DMS114 treated with DMSO at 0.1 percent for 48 hours (cell line): ENCODE data around the gene DIP2A.

Experiments used
- DNase-seq: peaks from one replicate; lab custom pipeline; 2025; ENCODE audit not compliant: unreplicated experiment; lab: John Stamatoyannopoulos, UW

The DIP2A gene

GRCh38 chr21:46477765-46478164 lies 19.1 kb downstream of the DIP2A start:
- DNase-seq, result no peak

GRCh38 chr21:46478910-46479309 lies 20.2 kb downstream of the DIP2A start:
- DNase-seq, result no peak

GRCh38 chr21:46480466-46480865 lies 21.8 kb downstream of the DIP2A start:
- no peak for DNase-seq

- no peak for DNase-seq
These were observed 23.6 kb downstream of the DIP2A start for GRCh38 chr21:46482225-46482845.

- no peak for DNase-seq
These were observed 24.1 kb downstream of the DIP2A start for GRCh38 chr21:46482846-46483231.

DNA sequence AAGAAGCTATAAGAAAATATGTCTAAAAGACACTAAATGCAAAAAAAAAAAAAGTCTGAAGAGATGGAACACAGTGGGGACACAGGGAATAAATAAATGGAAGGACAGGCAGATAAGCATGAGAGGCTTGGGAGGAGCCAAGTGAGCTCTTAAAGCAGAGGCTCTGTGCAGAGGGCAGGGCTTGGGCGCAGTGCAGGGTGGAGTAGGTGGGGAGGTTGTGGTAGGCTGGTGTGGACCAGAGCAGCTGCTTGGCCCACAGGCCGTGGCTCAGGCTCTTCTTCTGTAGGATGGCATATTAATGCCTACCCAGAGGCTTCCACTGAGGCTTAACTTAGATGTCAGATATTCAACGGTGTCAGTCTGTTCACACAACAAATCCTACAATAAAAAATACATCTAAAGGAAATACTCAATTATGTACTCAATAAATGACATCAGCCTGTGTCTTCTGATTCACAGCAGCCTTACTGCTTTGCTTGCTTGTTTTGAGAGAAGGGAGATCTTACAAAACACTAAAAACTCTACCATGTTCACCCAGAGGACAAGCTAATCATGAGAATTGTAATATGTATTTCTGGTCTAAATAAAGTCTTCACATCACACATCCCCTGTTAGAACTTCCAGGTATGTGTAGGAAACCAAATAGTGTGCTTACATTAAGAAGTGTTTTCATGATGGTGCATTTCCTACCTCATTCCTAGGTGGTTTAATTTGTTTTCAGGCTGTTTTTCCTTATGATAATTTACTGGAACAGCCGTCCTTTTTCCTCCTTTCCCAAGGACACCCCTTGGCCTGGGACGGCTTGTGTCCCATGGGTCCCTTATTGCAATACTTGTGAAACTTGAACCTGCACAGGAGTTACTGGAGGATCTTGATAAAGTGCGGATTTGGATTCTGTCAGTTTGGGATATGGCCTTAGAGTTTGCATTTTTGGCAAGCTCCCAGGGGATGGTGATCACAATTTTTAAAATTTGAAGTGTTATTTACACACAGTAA lies 24.9 kb downstream of the DIP2A start:
- no peak for DNase-seq

DNA sequence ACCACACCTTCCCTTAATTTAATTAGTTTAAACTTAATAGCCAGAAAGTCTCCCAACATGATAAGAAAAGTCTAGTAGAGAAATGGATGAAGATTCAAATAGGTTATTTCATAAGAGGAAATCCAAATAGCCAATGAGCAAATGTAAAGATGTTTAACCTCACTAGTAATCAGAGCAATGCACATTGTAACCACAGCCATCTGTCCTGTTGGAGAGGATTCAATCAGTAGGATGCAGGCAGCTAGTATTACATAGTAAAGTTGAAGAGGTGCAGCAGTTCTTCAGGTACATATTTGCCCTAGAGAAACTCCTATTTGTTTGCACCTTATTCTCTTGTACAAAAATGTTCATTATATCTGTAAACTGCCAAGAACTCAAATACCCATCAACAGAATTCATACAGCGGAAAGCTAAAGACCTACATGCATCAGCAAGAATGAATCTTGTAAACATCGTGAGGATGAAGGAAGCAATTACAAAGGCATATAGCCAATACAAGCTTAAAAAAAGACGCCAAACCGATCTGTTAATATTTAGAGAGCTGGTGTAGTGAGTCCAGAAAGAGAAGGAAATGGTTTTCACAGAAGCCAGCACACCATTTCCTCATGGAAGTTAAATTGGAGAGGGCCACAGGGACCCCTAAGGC lies 27.9 kb downstream of the DIP2A start:
- no peak for DNase-seq

DNA sequence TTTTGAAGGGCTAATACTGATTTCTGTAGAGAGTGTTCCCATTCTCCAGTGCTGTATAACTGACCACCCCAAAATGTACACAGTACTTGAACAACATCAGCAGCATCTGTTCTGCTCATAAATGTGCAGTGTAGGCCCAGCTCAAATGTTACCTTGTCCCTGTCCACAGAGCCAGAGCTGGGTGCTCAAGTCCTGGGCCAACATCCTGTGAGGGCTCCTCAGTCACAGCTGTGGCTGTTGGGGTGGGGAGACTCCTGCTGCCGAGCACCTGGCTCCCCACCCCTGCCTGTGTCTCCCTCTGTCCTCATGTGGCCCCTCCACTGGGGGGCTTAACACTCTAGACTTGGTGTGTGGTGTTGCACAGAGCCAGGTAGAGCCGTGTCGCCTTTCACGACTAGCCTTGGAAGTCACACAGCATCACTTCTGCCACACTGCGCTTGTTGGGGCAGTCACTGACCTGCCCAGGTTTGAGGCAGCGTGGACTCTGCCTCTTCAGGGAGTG lies 30.5 kb downstream of the DIP2A start:
- DNase-seq, result no peak

DNA sequence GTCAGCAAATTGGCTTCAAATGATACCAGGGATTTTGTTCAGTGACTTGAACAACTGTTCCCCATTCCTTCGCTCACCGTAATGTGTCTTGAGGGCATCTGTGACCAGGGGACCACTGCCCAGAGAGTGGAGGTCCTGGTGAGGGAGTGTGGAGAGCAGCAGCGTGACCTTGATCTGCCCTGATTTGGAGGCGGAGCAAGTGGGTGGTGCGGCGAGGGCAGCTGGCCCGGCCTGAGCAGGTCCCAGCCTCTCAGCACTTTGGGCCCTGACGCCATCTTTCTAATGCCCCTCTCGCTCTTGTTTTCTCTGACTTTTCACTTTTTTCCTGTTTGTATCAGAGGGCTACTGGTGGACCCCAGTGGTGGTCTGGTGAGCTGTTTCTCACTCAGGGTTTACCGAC lies 31.1 kb downstream of the DIP2A start:
- no peak for DNase-seq

GRCh38 chr21:46491553-46491952 lies 32.9 kb downstream of the DIP2A start:
- DNase-seq, result no peak

GRCh38 chr21:46492851-46493250 lies 34.2 kb downstream of the DIP2A start:
- DNase-seq, result no peak

DNA sequence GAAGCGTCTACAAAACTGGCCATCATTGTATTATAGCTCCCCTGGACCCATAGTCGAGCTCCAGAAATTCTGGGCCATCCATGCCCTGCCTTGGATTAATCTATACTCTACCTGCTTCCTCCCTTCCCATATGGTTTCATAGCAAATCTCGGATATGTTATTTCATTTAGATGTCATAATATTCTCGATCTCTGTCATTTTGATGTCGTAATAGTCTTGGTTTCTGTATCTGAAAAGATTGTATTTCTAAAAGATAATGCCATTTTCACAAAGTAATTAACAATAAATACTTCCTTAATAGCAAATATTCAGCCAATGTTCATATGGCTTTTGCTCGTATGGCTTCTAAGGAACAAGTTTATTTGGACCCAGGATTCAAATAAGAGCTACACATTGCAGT lies 35.1 kb downstream of the DIP2A start:
- no peak for DNase-seq

GRCh38 chr21:46498335-46499050 lies 39.8 kb downstream of the DIP2A start:
- DNase-seq, result no peak

DNA sequence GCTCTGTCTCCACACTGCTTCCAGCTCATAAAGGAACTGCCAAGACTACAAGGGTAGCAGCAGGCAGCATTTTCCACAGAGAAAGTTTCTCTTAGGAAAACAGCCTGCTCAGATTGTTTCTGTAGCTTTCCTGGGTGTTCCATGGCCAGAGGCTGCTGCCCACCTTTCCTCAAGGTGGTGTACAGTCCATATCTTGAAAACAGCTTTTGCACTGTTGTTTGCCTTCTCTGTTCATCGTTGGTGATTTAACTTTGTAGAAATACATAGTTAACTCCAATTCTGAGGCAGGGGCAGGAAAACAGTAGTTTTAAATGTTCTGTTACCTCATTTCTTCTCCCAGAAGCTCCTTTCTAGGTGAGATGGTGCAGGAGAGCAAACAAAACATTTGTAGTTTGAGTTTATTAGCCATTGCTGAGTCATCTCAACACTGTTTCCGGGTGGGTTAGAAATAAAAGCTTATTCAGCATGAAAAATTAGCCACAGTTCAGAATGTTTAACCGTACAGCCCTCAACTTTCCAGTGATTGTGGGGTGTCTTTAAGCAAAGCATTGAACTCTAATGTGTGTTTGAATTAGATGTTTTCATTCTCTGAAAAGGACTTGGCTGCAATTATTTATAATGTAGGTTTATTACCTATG lies 41.7 kb downstream of the DIP2A start:
- no peak for DNase-seq

DNA sequence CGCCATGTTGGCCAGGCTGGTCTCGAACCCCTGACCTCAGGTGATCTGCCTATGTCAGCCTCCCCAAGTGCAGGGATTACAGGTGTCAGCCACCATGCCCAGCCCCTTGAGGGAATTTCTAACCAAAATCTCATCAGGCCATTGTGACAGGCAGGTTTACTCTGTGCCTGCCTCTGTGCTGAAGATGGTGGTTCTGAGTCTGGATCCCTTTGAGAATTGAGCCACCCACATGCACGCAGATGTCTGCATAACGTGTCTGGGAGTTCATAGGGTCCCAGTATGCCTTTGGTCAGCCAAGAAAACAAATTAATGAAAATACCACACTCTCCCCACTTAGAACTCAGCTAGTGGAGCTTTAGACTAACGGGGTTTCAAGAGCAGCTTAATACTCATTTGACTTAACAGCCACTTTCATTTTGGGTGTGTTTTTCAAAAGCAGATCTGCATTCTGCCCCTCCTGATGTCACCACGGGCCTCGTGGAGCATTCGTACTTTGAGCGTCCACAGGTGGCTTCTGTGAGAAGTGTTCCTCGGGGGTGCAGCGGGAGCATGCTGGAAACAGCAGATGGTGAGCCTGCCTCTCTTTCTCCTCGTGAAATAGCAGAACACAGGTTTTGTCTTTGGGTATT lies 45.3 kb downstream of the DIP2A start:
- no peak for DNase-seq

- no peak for DNase-seq
These were observed 46.0 kb downstream of the DIP2A start for GRCh38 chr21:46504666-46505065.

DNA sequence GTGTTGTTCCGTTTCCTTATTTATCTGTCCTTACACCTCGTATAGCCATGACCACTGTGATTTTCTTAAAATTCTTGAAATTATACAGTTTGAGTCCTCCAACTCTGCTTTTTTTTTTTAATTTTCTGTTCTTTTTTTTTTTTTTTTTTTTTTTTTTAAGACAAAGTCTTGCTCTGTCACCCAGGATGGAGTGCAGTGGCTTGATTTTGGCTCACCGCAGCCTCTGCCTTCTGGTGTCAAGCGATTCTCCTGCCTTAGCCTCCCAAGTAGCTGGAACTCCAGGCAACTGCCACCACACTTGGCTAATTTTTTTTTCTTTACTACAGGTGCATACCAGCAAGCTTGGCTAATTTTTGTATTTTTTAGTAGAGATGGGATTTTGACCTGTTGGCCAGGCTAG lies 48.9 kb downstream of the DIP2A start:
- no peak for DNase-seq

DNA sequence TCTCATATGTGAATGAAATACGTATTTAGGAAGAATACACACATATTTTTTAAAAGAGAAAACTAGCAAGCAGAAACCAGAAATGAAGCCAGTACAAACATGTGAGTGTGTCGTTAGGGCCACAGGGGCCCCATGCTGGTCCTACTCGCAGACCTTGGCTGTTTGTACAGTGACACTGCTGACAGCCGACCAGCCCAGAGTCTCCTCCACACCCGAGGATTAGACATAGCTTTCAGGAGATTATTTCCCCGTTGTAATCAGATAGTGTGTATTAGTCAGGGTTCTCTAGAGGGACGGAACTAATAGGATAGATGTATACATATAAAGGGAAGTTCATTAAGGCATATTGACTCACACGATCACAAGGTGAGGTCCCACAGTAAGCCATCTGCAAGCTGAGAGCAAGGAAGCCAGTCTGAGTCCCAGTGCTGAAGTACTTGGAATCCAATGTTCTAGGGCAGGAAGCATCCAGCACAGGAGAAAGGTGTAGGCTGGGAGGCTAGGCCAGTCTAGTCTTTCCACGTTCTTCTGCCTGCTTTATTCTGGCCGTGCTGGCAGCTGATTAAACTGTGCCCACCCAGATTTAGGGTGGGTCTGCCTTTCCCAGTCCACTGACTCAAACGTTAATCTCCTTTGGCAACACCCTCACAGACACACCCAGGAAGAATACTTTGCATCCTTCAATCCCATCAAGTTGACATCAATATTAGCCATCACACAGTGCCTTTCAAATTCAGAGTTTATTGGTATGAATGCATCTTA lies 51.2 kb downstream of the DIP2A start:
- DNase-seq, result no peak

DNA sequence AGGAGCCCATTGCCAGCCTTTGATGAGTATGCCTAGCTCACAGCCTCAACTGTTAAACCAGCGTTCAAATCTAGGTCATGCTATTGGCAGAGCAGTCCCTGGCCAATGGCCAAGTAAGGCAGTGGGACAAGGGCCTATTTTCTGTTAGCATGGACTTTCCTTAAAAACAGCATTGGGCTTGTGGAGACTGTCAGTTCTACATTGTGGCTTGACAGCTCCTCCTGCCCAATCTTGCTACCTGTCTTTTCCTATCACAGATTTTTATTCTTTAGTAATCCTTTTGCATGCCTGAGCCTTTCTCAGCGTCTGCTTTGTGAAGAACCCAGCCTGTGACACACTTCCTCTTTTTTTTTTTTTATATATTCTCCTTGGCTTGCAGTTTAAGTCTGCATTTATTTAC lies 56.4 kb downstream of the DIP2A start:
- no peak for DNase-seq
